Activated T-cell treated with anti-CD3 and anti-CD28 coated beads for 4 hours (primary cell): ENCODE results near the gene CSRP3.

Source experiments
- DNase-seq: peaks from one replicate; pipeline ENCODE4 v3.0.0-alpha.2; 2020

CSRP3 gene

GRCh38 chr11:19225123-19225522, 23.3 kb upstream of the CSRP3 start:
- DNase-seq: no peak

DNA sequence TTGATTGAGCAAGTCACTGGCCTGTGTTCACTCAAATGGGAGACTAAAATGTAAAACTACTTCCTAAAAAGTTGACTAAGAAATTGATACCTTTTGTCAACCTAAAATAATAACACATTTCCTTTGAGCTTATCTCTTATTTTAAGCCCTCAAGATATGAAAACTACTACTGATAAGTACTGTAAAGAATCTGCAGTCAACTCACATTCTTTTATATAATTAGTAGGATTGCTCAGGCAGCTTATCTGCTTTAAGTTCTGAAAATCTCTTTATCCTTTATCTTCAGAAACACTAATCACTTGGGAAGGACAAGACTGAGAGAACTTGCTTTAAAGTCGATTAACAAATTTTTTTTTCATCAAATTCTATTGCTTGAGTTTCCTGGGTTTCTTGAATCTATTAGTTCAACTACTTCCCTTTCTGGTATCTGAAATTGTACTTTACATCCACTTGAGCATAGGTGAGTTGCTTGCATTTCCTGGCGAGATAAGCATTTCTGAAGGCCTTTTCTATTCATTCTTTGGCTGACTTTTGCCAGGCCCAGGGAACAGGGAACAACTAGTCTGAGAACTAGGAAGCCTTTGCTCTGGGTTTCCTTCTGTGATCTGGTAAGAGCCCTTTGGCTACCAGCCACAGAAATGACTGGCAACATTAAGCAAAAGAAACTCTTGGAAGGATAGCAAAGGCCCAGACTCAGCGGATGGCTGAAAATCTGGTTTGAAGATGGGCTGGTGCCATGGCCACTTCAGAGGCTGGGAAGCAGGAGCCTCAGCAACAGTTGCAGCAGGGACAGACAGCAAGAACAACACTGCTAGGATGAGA, 19.3 kb upstream of the CSRP3 start:
- no peak for DNase-seq

DNA sequence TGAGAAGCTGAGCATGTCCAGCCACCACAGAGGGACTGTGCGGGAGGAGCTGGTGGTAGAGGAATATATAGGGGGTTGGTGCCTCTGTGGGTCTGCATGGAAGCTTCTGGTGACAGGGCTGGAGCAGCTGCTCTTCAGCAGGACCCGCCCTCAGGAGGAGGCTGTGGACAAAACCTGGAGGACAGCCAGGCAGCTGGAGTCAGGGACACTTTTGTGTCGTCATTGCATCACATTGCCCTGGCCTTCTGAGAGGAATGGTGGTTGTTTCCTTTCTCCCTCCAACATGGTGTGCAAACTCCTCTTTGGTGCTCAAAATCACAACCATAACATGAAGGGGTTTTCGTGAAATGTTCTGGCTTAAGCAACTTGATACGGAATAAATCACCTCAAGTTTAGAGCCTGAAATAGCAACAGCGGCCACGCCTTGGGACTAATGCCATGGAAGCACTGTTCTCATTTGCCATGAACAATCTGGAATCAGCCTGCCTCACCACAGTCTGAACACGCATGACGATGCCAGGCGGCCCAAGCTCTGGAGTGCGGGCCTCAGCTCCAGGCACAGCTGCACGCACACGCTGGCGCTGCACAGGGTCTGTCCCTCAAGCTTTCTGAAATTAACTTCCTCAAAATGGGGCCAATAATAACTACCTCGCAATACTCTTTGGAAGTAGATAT, 17.1 kb upstream of the CSRP3 start:
- no peak for DNase-seq

DNA sequence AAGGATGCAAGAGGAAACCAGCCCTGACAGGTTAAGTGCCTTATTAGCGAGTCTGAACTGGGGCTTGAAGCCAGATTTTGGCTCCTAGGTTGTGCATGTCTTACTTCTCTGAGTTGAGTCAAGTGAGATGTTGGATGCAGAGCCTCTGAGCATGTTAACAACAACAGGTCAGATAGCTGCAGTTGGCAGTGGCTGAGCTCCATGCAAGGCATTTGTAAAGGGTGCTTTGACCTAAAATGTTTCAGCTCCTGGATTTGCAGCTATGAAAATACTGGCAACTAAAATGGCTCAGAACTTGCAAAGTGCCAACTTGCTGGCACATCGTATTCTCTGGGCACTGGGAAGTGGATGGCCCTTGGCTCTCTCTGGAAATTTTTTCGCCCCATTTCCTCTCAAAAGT, 16.4 kb upstream of the CSRP3 start:
- DNase-seq: no peak

DNA sequence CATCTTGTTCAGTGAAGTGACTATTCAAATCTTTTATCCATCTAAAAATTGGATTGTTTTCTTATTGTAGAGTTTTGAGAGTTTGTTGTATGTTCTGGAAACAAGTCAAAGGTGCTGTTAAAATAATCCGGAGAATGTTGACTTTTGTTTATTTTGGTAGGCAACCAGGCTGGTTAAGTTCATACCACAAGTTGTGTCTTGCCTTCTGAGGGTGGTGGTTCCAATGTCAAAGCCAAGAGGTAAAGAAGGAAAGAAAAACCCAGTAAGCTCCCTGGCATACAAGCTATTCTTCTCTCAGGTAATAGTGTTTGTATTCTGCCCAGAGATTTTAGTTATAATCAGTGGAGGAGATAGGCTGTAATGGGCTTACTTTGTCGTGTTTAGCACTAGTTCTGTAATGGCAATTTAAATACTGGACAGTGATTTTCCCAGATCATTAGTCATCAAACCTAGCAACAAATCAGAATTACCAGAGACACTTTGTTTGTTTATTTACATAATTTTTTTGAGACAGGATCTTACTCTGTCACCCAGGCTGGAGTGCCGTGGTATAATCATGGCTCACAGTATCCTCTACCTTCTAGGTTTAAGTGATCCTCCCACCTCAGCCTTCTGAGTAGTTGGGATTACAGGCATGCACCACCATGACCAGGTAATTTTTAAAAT, 15.1 kb upstream of the CSRP3 start:
- no peak for DNase-seq

GRCh38 chr11:19216021-19216420, 14.2 kb upstream of the CSRP3 start:
- no peak for DNase-seq

GRCh38 chr11:19209617-19210370, 8.0 kb upstream of the CSRP3 start:
- DNase-seq: no peak

DNA sequence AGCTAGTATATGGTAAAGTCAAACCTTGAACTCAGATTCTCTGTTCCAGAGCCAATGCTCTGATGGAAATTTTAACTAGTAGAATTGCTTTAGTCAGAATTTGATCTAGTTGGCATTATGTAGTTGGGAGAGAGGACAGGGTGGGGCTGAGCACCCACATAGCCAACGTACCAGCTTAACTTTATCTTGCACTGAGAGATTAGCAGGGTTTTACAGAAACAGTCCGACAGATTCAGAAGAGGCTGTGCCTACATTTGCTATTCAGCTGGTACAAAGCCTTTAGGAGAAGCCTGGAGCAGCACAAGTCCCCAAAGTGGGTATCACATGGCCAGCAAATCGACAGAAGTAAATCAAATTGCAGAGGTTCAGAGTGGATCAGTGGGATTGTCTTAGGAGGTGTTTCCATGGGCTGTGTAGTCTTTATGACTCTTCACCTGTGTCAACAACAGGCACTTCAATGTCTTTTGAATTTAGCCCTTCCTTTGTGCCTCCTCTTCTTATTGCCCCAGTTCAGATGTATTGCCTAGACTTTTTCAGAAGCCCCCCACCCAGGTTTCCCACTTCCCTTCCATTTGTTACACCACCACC, 7.3 kb upstream of the CSRP3 start:
- no peak for DNase-seq

- no peak for DNase-seq
Measured at GRCh38 chr11:19208181-19208580, 6.4 kb upstream of the CSRP3 start.

DNA sequence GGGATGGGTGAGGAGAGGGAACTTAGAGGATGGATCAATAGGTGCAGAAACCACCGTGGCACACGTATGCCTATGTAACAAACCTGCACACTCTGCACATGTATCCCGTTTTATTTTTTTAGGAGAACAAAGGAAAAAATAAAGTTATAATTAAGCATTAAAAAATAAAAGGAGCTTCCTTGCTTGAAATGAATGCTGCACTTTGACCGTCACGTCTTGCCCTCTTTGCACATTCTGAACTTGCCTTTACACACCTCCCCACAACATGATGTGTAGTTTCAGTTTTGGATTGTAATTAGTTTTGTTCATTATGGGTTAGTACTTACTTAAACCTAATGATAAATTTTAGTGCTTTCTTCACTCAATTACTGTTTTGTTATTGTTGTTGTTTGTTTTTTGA, 3.1 kb upstream of the CSRP3 start:
- DNase-seq: no peak

DNA sequence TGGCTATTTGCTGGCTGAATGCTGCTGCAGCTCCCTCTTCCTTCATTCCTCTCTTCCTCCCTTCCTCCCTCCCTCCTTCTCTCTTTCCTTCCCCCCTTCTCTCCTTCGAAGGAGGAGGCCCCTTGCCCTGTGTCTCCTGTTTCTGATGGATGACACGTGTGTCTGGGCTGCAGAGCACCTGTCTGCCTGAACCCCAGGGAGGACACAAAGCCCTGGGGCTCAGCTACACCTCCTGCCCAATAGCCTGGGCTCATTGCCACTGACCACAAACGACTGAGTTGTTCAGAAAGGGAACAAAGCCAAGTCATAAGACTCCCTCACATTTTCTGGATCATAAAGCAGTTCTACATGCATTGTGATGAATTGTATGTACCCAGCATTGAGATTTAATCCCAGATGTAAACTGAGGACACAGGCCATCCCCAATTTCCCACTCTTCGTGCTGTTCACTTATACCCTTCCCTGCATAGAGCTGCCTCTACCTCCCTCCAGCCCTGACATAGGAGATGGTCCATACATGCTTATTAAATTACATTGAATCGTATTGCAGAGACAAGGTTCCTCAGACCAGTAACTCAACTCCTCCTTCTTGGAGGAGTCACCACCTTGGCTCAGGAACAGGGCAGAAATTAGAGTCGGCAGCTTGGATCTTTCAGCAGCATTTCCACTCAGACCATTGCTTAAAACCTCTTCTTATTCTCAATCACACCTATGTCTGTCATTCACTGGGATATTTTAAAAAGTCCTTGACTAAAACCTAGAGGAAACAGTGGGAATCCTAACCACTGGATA, 1.2 kb downstream of the CSRP3 start:
- DNase-seq: no peak

DNA sequence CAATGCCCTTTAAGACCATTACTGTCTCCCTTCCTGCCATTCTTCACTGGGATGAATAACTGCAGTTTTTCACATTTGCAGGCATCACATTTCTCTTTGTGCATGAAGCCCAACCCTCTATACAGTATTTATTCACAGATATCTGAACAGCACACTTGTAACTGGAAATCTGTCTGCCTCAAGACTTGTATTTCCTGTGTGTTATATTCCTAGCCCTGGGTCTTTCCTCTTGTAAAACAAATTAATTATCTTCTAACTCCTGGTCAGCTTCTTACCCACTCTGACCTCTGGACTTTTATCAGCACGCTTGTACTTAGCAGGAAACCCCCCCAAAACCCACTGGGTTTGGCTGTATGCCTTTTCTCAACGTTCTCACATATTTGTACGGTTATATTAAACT, 2.0 kb downstream of the CSRP3 start:
- no peak for DNase-seq

GRCh38 chr11:19199048-19199447, 2.7 kb downstream of the CSRP3 start:
- DNase-seq: no peak

- DNase-seq: no peak
Measured at GRCh38 chr11:19196432-19196831, 5.4 kb downstream of the CSRP3 start.

GRCh38 chr11:19194620-19195308, 7.0 kb downstream of the CSRP3 start:
- DNase-seq: no peak

GRCh38 chr11:19193916-19194315, 7.9 kb downstream of the CSRP3 start:
- DNase-seq: no peak

- DNase-seq: no peak
Measured at GRCh38 chr11:19191530-19192169, 10.1 kb downstream of the CSRP3 start.

DNA sequence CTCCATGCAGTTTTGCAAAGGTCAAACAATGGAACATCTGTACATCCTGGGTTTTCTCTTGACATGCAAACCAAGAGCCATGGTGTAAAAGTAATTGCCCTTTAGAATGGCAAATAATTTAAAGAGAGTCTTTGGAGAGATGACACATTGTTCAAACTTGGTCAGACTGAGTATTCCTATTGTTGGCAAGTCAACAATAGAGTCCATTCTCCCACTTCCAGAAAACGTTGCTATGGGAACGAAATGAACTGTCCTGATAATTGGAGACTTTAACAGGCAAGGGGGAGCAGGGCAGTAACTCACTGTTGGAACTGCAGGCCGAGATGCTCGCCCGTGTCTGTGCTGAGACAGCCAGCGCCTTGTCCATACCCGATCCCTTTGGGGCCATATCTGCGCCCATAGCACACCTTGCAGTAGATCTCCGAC, 13.9 kb downstream of the CSRP3 start:
- no peak for DNase-seq

GRCh38 chr11:19187114-19187832, 14.5 kb downstream of the CSRP3 start:
- no peak for DNase-seq

DNA sequence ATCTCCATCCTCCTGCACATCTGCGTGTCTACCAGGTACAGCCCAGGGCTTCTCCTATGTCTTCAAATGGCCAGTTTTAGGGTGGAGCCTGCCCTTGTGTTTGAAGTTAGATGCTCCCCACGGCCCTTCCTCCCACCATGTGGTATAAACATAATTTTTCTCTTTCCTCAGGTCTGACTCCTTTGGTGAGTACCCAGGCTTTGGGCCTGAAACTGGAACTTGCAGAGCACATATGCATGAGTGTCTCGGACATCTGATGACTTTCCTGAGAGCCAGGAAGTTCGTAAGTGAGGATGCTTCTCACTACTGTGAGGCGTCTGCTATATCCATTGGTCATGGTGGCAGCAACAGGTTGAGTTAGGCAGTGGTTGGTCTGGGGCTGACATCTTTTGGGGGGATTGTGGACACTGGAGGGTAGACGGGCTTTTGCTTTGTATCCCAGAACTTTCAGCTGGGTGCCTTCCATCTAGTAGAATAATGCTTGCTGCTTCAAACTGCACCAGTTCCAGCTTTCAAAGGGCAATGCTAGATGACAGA, 16.2 kb downstream of the CSRP3 start:
- DNase-seq: no peak
